Fibroblast of lung (primary cell): ENCODE measurements around the gene BCAS3. TPM values are rescaled to one million over a fixed set of nuclear protein-coding genes. Genes with fewer than 3 reads are reported as not detected.

Experiments
- DNase-seq, 2 donors: peaks; one replicate each; pipeline versions ENCODE4 v3.0.0 to v3.0.0-alpha.2; 2010; ENCODE audit warnings: low read depth in 2 of 2
- H2AFZ ChIP-seq: 2 replicates; pipeline ENCODE4 v1.5.1; 2012; ENCODE audit warnings: low read length, control low read depth, inconsistent platforms
- H3K27ac ChIP-seq: 2 replicates; pipeline ENCODE4 v1.5.1; 2011; ENCODE audit warnings: low read length, control low read depth; ENCODE audit not compliant: insufficient read depth
- H3K27me3 ChIP-seq: 2 replicates; pipeline ENCODE4 v1.5.1; 2011; ENCODE audit warnings: mild to moderate bottlenecking, low read length; ENCODE audit not compliant: control insufficient read depth, insufficient read depth
- H3K36me3 ChIP-seq: 2 replicates; pipeline ENCODE4 v1.5.1; 2011; ENCODE audit warnings: low read length; ENCODE audit not compliant: control insufficient read depth, insufficient read depth
- H3K4me1 ChIP-seq: 2 replicates; pipeline ENCODE4 v1.5.1; 2011; ENCODE audit warnings: low read length; ENCODE audit not compliant: control insufficient read depth, insufficient read depth; ENCODE audit errors: extremely low read depth
- H3K4me2 ChIP-seq: 2 replicates; pipeline ENCODE4 v1.5.1; 2011; ENCODE audit warnings: low read length, control low read depth; ENCODE audit not compliant: insufficient read depth; ENCODE audit errors: extremely low read depth
- H3K4me3 ChIP-seq, 4 experiments: fragments of 200-600 bp in 1 of 4; sonication (generic) in 1 of 4; replicated peaks in 1 of 4; 2 replicates each; pipeline ENCODE4 v1.5.1; 2011 to 2016; ENCODE audit warnings: low read length in 4 of 4, low read depth in 3 of 4, mild to moderate bottlenecking in 3 of 4, control low read depth in 2 of 4, inconsistent platforms in 1 of 4, mixed read lengths in 1 of 4; ENCODE audit not compliant: insufficient read depth in 1 of 4; ENCODE audit errors: control extremely low read depth in 1 of 4
- H3K79me2 ChIP-seq: 2 replicates; pipeline ENCODE4 v1.5.1; 2012; ENCODE audit warnings: mild to moderate bottlenecking, low read length, inconsistent platforms; ENCODE audit not compliant: control insufficient read depth, insufficient read depth
- H3K9ac ChIP-seq: 2 replicates; pipeline ENCODE4 v1.5.1; 2011; ENCODE audit warnings: mild to moderate bottlenecking, low read length, control low read depth; ENCODE audit not compliant: insufficient read depth
- H3K9me3 ChIP-seq: 2 replicates; pipeline ENCODE4 v1.5.1; 2012; ENCODE audit warnings: low read depth, low read length; ENCODE audit not compliant: control insufficient read depth, insufficient read depth
- H4K20me1 ChIP-seq: 2 replicates; pipeline ENCODE4 v1.5.1; 2011; ENCODE audit warnings: low read length; ENCODE audit not compliant: control insufficient read depth, insufficient read depth; ENCODE audit errors: extremely low read depth
- CTCF ChIP-seq, 2 donors: IDR thresholded peaks in 1 of 2; conservative IDR thresholded peaks in 1 of 2; 1 replicate in 1 of 2; 2 replicates in 1 of 2; pipeline ENCODE4 v1.5.1; 2011 to 2012; ENCODE audit warnings: low read length in 2 of 2, control low read depth in 1 of 2, inconsistent platforms in 1 of 2, low read depth in 1 of 2, mild to moderate bottlenecking in 1 of 2
- EZH2 ChIP-seq: IDR thresholded peaks from 2 replicates; pipeline ENCODE4 v1.5.1; 2012; ENCODE audit warnings: low read length, control low read depth, mild to moderate bottlenecking; ENCODE audit errors: missing control alignments
- polyA plus RNA-seq, 2 donors: library from polyadenylated mRNA; depleted of rRNA in 1 of 2; stranded (reverse) in 1 of 2; unstranded in 1 of 2; fragments of >200 nt; gene quantifications; 2 replicates each; pipeline ENCODE4 v1.2.1, GENCODE V29; 2011 to 2012; ENCODE audit warnings: missing spikeins in 1 of 2
- total RNA-seq: library from RNA; depleted of rRNA; stranded (reverse); fragments of >200 nt; gene quantifications from 2 replicates; pipeline ENCODE4 v1.2.1, GENCODE V29; 2014

The BCAS3 gene
- total and polyA plus RNA-seq, 2 donors (not counting 1 experiment from before 2014, with no cell fraction given) = 9.9 to 43.6 TPM

GRCh38 chr17:60893475-60893874, 215.8 kb downstream of the BCAS3 start:
- no peaks in the 10 kb centered on the region for H3K79me2 ChIP-seq
- no peak for DNase-seq
- no peak for TF ChIP-seq CTCF (conservative IDR thresholded peaks at IDR 0.05 in 1 of 2, IDR thresholded peaks at IDR 0.05 in 1 of 2; ENCODE audit: low read depth in 1 of 2, low read length in 2 of 2)
- no peak overlapping the region for H2AFZ ChIP-seq
- no peak overlapping the region for H3K27ac ChIP-seq
- H3K9ac ChIP-seq = no peak overlapping the region
- H3K36me3 ChIP-seq = no peaks in the 10 kb centered on the region
- H3K4me3 ChIP-seq = no peak overlapping the region
- no peaks in the 10 kb centered on the region for H4K20me1 ChIP-seq
- H3K9me3 ChIP-seq = no peaks in the 10 kb centered on the region
- H3K27me3 ChIP-seq = no peaks in the 10 kb centered on the region
- no peak overlapping the region for H3K4me2 ChIP-seq
- H3K4me1 ChIP-seq = no peaks in the 10 kb centered on the region

- no peaks in the 10 kb centered on the region for H3K36me3 ChIP-seq
- no peak overlapping the region for H3K9ac ChIP-seq
- no peaks in the 10 kb centered on the region for H3K9me3 ChIP-seq
- H4K20me1 ChIP-seq = no peaks in the 10 kb centered on the region
- no peaks in the 10 kb centered on the region for H3K79me2 ChIP-seq
- no peak overlapping the region for H3K4me3 ChIP-seq
- no peak for DNase-seq
- no peaks in the 10 kb centered on the region for H3K27me3 ChIP-seq
- TF ChIP-seq CTCF (conservative IDR thresholded peaks at IDR 0.05 in 1 of 2, IDR thresholded peaks at IDR 0.05 in 1 of 2; ENCODE audit: low read depth in 1 of 2, low read length in 2 of 2) = no peak
- no peak for TF ChIP-seq EZH2
- no peak overlapping the region for H3K4me2 ChIP-seq
- no peak overlapping the region for H2AFZ ChIP-seq
- no peak overlapping the region for H3K27ac ChIP-seq
- no peaks in the 10 kb centered on the region for H3K4me1 ChIP-seq
Measured at GRCh38 chr17:60896996-60897395, 219.3 kb downstream of the BCAS3 start.

GRCh38 chr17:60899115-60899514, 221.5 kb downstream of the BCAS3 start:
- no peak overlapping the region for H2AFZ ChIP-seq
- no peaks in the 10 kb centered on the region for H4K20me1 ChIP-seq
- no peaks in the 10 kb centered on the region for H3K79me2 ChIP-seq
- no peak for DNase-seq
- H3K4me1 ChIP-seq = no peaks in the 10 kb centered on the region
- H3K36me3 ChIP-seq = no peaks in the 10 kb centered on the region
- H3K9ac ChIP-seq = no peak overlapping the region
- H3K9me3 ChIP-seq = no peaks in the 10 kb centered on the region
- TF ChIP-seq CTCF (conservative IDR thresholded peaks at IDR 0.05 in 1 of 2, IDR thresholded peaks at IDR 0.05 in 1 of 2; ENCODE audit: low read depth in 1 of 2, low read length in 2 of 2) = no peak
- no peak for TF ChIP-seq EZH2
- H3K27me3 ChIP-seq = no peaks in the 10 kb centered on the region
- H3K4me2 ChIP-seq = no peak overlapping the region
- H3K27ac ChIP-seq = no peak overlapping the region
- no peak overlapping the region for H3K4me3 ChIP-seq
